GM19193 (cell line): ENCODE results near the gene DPPA5.

Experiments
- POLR2A ChIP-seq: IDR thresholded peaks from 4 replicates; pipeline ENCODE4 v1.6.1; 2011; ENCODE audit not compliant: insufficient read depth, insufficient read length; ENCODE audit errors: extremely low read depth

The DPPA5 gene

GRCh38 chr6:73369563-73369962, 15.5 kb upstream of the DPPA5 start, which contains the start of gene OOEP:
Gene OOEP, minus strand, starts transcription at chr6:73369897. Its CDS starts 105 bp downstream, at chr6:73369792.
- no peak for TF ChIP-seq POLR2A

GRCh38 chr6:73369157-73369556, 15.1 kb upstream of the DPPA5 start:
- no peak for TF ChIP-seq POLR2A

GRCh38 chr6:73368675-73369074, 14.6 kb upstream of the DPPA5 start:
- no peak for TF ChIP-seq POLR2A

GRCh38 chr6:73367761-73368355, 13.8 kb upstream of the DPPA5 start:
- TF ChIP-seq POLR2A: no peak

DNA sequence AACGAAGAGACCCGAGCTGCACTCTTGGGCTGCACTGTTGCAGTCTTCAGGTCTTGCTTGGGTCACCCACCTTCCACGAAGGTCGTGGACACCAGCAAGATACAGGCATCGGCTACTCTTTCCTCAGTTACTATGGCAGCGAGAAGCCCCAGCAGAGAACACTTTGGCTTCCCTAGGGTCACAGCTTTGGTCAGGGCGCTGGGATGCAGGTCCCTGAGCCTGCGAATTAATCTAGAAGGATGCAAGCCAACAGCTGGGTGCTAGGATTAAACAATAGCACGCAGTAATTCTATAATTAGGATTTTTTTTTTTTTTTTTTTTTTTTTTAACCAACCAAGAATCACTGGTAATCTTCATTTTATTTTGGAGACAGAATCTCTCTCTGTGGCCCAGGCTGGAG, 10.5 kb upstream of the DPPA5 start:
- no peak for TF ChIP-seq POLR2A

GRCh38 chr6:73364121-73364520, 10.0 kb upstream of the DPPA5 start:
- no peak for TF ChIP-seq POLR2A

GRCh38 chr6:73363537-73363875, 9.4 kb upstream of the DPPA5 start:
- no peak for TF ChIP-seq POLR2A

DNA sequence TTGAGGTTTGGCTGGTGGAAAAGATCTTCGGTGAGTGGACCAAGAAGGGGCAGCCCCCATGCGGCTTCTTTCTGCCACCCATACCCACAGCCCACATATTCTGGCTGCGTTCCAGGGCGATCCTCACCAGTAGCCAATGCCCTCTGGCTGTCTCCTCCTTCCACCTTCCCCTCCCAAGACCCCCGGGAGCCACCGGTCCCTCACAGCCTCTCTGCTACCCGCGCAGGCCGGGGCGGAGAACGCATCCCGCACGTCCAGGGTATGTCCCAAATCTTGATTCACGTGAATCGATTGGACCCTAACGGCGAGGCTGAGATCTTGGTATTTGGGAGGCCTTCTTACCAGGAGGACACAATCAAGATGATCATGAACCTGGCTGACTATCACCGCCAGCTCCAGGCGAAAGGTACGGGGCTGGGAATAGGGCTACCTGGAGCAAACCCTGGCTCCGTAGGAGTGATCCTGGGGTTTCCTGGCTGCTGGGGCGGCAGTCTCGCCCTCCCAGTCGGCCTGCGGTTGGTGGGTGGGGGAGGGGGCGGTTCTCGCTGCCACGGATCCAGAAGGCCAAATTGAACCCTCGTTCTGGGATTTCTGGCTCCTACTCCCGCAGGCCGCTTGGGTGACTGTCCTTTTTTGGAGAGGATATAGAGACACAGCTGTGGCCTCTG, 8.9 kb upstream of the DPPA5 start:
- TF ChIP-seq POLR2A: no peak

DNA sequence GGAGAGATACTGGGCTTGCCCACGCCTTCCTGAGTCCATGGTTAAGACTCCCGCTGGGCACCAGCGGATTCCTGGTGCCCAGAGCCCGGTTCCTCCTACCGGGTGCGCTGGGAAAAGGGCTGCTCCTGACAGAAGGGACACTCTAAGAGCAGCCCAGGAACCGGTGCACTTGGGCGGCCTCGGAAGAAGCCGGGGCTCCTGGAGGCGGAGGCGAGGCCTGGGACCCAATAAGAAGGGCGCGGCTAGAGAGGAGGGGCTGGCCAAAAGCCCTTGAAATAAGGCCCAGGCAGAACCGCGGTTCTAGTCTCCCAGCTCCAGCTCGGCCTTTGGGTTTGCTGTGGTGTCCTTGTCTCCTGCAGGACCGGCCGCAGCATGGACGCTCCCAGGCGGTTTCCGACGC, 8.3 kb upstream of the DPPA5 start, which contains the start of gene KHDC3L:
KHDC3L (plus strand) TSS at position 301 of the 400 bp plus-strand sequence; CDS start at position 373, 72 bp downstream.
- no peak for TF ChIP-seq POLR2A

DNA sequence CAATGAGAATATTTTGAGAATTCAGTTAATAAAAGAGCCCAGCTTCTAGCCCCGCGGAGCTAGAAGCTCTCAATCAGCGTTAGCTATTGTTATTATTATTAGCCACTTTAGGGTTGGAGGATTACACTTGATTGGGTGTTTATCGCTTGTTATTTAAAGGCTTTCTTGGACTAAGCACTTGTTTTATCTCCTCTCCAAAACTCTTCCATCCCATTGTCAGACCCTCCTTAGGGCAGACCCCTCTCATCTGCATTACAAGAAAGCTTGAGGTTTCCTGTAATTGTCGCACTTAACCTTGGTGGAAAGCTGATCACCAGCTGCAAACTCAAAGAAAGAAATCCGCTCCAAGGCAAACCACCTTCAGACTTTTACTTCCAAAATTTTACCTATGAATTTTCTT, 4.8 kb downstream of the DPPA5 start:
- TF ChIP-seq POLR2A: no peak

DNA sequence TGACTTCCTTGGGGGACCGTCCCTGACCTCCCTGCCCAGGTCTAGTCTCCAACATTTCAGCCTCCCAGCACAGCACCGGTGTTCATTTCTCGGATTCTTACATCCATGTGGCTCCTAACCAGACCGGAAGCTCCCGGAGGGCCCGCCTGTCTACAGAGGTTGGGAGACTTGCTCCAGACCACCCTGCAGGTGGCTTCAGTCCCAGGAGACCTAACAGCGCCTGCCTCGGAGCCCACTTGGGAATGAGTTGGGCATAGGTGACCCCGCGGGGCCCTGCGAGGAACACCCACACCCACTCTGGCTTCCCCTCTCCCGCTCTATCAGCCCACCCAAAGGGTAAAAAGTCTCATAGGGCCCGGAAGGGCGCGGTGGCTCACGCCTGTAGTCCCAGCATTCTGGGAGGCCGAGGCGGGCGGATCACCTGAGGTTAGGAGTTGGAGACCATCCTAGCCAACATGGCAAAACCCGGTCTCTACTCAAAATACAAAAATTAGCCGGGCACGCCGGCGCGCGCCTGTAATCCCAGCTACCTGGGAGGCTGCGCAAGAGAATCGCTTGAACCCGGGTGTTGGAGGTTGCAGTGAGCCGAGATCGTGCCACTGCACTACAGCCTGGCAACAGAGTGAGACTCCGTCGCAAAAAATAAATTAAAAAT, 5.4 kb downstream of the DPPA5 start:
- TF ChIP-seq POLR2A: no peak

DNA sequence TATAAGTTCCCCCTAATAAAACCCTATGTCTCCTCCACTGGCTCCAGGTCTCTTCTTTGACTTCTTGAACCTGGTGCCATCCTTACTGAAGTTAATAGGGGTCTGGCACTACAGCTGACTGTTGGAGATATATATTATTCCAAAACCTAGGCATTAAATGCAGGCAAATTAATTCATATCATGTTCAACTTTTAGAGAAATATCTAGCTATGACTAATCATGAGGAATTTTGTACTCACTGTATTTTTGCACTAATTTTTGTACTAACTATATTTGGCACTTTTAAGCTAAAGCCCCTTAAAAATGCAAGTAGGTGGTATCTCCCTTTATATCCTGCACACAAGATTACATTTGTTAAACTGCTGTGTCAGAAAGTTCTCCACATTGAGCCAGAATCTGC, 10.9 kb downstream of the DPPA5 start:
- no peak for TF ChIP-seq POLR2A

GRCh38 chr6:73342174-73342573, 11.9 kb downstream of the DPPA5 start:
- TF ChIP-seq POLR2A: no peak

DNA sequence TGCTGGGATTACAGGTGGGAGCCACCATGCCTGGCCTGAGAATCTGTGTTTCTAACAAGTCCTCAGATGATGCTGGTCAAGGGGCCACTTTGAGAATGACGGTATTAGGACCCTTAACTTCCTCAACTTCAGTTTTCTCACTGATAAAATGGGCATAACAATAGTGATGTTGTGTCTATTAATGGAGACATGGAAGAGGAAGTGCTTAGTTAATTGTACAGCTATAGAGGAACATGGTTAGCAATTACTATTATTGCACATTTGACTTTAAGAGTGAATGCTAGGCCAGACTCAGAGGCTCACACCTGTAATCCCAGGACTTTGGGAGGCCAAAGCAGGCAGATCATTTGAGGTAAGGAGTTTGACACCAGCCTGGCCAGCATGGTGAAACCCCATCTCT, 12.7 kb downstream of the DPPA5 start:
- TF ChIP-seq POLR2A: no peak

- no peak for TF ChIP-seq POLR2A
These were observed 14.0 kb downstream of the DPPA5 start for GRCh38 chr6:73340048-73340447.

DNA sequence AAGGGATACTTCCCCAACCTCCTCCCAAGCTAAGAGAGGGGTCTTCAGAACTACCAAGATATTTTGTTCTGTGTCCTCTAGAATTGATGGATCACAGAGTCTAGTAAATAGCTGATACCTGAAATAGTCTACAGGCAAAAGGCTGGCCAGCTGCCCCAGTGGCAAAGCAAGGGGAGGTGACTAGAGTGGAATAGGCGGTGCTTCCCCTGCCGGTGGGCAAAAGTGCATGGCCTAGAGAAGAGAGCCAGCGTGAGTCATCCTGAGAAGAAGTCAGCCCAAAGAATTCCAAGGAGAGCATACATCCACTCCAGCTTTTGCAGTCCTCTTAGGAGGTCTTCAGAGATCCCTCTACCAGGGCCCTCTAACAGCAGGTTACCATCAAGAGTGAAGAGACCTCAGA, 14.7 kb downstream of the DPPA5 start:
- TF ChIP-seq POLR2A: no peak
